NCI-H2196 treated with DMSO at 0.1 percent for 48 hours (cell line): Measurements from ENCODE around the gene MYL6B.
"Not testable (repeated sequence)": the region's sequence is repeated elsewhere in the genome, so short reads cannot be mapped to it uniquely, and the experiment has no call there.

Experiments
- DNase-seq: peaks from one replicate; lab custom pipeline; 2025; ENCODE audit not compliant: unreplicated experiment; lab: John Stamatoyannopoulos, UW

The MYL6B gene

GRCh38 chr12:56163533-56164344 lies 11.4 kb downstream of the MYL6B start:
- DNase-seq: no peak

GRCh38 chr12:56164345-56164729 lies 11.9 kb downstream of the MYL6B start:
- no peak for DNase-seq

- no peak for DNase-seq
Observed at GRCh38 chr12:56165369-56165768, 13.0 kb downstream of the MYL6B start.

- DNase-seq: no peak
Observed at GRCh38 chr12:56169229-56169759, 16.9 kb downstream of the MYL6B start.

GRCh38 chr12:56172839-56173238 lies 20.5 kb downstream of the MYL6B start:
- DNase-seq: no peak

GRCh38 chr12:56178347-56178746 lies 26.0 kb downstream of the MYL6B start:
- DNase-seq: no peak

GRCh38 chr12:56186957-56187356 lies 34.6 kb downstream of the MYL6B start:
- DNase-seq: no peak

- DNase-seq: no peak
Observed at GRCh38 chr12:56188131-56188777, 35.9 kb downstream of the MYL6B start.

- DNase-seq: no peak
Observed at GRCh38 chr12:56188778-56189098, 36.4 kb downstream of the MYL6B start.

GRCh38 chr12:56189099-56189917 lies 36.9 kb downstream of the MYL6B start, which contains the start of gene SMARCC2:
TSS of gene SMARCC2 (minus strand) at chr12:56189483. CDS start at chr12:56189461, 22 bp downstream.
- peak; percentile 73 for DNase-seq

GRCh38 chr12:56189918-56190694 lies 37.7 kb downstream of the MYL6B start:
- DNase-seq: peak; percentile 54

- DNase-seq: no peak
Observed at GRCh38 chr12:56190695-56191155, 38.3 kb downstream of the MYL6B start.

GRCh38 chr12:56192582-56192981 lies 40.2 kb downstream of the MYL6B start:
- DNase-seq: no peak

GRCh38 chr12:56193025-56193578 lies 40.7 kb downstream of the MYL6B start:
- DNase-seq: peak; percentile 67

GRCh38 chr12:56196818-56197550 lies 44.6 kb downstream of the MYL6B start:
- not testable (repeated sequence) for DNase-seq

- DNase-seq: no peak
Observed at GRCh38 chr12:56197921-56198635, 45.7 kb downstream of the MYL6B start.

GRCh38 chr12:56198836-56199235 lies 46.4 kb downstream of the MYL6B start:
- DNase-seq: no peak

- no peak for DNase-seq
Observed at GRCh38 chr12:56202366-56202765, 50.0 kb downstream of the MYL6B start.

- DNase-seq: no peak
Observed at GRCh38 chr12:56202838-56203237, 50.5 kb downstream of the MYL6B start.
